Measurements from ENCODE around the gene GPR3. TPM values are rescaled to one million over a fixed set of nuclear protein-coding genes. Genes with fewer than 3 reads are reported as not detected.

Gene GPR3
- total RNA-seq, 4 donors from 2014 or later: 0.67 TPM; not detected in 3

DNA sequence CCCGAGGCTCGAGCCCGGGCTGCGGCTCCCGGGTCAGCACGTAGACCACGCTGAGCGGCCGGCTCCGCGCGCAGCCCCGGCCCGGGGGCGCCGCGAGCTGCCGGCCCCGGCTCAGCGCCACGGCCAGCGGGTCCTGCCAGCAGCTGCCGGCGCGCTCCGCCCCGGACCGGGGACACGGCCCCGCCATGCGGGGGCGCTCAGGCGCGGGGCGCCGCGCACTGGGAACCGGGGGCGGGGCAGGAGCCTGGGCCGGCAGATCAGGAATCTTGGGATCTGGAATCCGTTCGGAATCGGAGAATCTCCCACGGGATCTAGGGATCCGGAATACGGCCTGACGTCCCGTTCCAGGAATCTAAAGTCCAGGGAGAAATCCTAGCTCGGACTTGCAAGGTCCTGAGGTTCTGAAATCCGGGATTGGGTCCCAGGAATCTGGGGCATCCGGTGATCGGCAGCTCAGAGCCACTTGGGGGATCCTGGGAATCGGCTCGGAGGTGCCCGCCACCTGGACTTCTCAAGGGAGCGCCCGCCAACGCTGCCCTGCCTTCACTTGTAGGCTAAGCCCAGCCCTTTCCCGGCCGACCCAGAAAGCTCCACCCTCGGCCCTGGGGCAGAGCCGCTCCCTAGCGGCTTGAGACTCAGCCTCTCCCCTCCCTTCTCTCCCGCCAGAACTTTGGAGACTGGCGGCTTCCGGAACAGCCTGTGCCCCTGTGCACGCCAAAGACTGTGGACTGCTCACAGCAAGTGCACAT is 25.8 kb upstream of the GPR3 start, which contains the start of gene MAP3K6:
MAP3K6 (minus strand) TSS at position 551 of the 749 bp plus-strand sequence; CDS start at position 187, 364 bp downstream.
- peak; percentile 84 for ATAC-seq
- Histone ChIP-seq H3K4me3 (peak within 1 kb of the TSS; percentile 69 to 91), H3K27ac (peak within 1 kb of the TSS; percentile 94 to 99 (median 98)), H3K4me1 (peaks cover 9 to 57% (median 19%) of the 10 kb centered on the region in 3 donors), H3K36me3 (peaks cover 0 to 33% of the 10 kb centered on the region in 2 donors), H3K9me3 (no peaks in the 10 kb centered on the region), H3K27me3 (no peaks in the 10 kb centered on the region)
- 0% methylated on average over 4 of the region's 67 CpGs; no CpG with 5 or more reads in 1 of the 2 donors for WGBS, 2 donors (ENCODE audit: low coverage in 1 of 2)
- no peak for TF ChIP-seq EP300 (IDR thresholded peaks at IDR 0.05)
- peak; percentile 85 for TF ChIP-seq POLR2AphosphoS5 (IDR thresholded peaks at IDR 0.05)
- TF ChIP-seq POLR2A (IDR thresholded peaks at IDR 0.05): peak; percentile 82 to 87
- TF ChIP-seq, protein P1, sequence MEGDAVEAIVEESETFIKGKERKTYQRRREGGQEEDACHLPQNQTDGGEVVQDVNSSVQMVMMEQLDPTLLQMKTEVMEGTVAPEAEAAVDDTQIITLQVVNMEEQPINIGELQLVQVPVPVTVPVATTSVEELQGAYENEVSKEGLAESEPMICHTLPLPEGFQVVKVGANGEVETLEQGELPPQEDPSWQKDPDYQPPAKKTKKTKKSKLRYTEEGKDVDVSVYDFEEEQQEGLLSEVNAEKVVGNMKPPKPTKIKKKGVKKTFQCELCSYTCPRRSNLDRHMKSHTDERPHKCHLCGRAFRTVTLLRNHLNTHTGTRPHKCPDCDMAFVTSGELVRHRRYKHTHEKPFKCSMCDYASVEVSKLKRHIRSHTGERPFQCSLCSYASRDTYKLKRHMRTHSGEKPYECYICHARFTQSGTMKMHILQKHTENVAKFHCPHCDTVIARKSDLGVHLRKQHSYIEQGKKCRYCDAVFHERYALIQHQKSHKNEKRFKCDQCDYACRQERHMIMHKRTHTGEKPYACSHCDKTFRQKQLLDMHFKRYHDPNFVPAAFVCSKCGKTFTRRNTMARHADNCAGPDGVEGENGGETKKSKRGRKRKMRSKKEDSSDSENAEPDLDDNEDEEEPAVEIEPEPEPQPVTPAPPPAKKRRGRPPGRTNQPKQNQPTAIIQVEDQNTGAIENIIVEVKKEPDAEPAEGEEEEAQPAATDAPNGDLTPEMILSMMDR (IDR thresholded peaks at IDR 0.05): peak in 3 of 4 experiments; percentile 45 to 51 (median 47)

DNA sequence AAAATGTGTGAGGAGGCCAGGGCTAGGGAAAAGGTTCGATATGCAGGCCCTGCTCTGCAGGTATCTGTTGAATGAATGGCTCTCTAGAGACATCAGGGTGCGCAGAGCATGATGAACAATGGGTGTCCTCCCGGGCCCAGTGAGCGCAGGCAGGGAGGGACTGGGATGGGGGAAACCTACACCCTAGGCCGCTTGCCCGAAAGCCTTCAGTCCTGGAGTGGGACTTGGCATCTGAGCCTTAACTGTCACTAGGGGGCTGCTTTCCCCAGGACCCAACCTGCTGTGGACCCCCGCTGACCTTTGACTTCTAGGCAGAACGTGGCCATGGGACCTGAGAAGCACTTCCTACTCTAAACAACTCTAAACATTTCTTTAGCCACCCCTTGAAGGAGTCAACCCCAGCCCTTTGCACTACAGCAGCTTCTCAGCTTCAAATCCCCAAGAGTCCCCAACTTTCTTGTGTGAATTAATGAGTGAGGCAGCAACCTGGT is 25.2 kb upstream of the GPR3 start:
- Histone ChIP-seq H3K9me3 (no peaks in the 10 kb centered on the region), H3K4me3 (peak overlapping the region; percentile 69 to 91), H3K27ac (peak overlapping the region; percentile 94 to 99 (median 98)), H3K27me3 (no peaks in the 10 kb centered on the region), H3K36me3 (peaks cover 0 to 26% of the 10 kb centered on the region in 2 donors), H3K4me1 (peaks cover 9 to 57% (median 19%) of the 10 kb centered on the region in 3 donors)
- 20% methylated on average over 1 of the region's 8 CpGs; no CpG with 5 or more reads in 1 of the 2 donors for WGBS, 2 donors (ENCODE audit: low coverage in 1 of 2)
- TF ChIP-seq POLR2A (IDR thresholded peaks at IDR 0.05) (no peak), EP300 (IDR thresholded peaks at IDR 0.05) (no peak), POLR2AphosphoS5 (IDR thresholded peaks at IDR 0.05) (no peak)
- TF ChIP-seq, protein P1 (IDR thresholded peaks at IDR 0.05): no peak
- no peak for ATAC-seq

DNA sequence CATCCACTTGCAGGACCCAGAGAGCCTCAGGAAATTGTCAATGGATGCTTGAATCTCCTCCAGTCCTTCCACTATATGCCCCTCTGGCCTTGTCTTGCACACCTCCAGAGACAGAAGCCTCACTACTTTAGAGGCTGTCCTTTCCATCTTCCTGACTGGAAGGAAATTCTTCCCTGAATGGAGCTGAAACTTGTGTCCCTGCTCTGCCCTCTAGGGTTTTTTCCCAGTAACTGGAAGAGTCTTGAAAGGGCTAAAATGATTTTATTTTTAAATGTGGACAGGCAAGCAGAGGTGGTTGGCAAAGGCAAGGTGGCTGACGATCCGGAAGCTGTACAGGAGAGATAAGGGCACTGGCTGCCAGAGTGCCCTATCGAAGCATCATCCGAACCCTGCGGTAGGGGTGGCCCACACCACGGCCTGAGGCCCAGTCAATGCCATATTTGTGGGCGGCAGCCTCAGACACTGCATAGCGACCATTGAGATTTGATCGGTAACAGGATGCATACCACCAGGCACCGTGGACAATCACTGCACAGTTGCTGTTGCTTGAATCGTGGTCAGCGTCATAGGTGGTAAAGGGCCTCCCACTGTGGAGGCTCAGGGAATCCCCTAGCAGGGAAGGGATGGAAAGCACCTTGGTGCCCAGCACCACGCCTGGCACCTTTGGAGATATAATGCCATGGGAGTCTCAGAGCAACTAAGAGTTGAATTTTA is 23.4 kb upstream of the GPR3 start:
- Histone ChIP-seq H3K4me1 (peaks cover 9 to 54% (median 19%) of the 10 kb centered on the region in 3 donors), H3K27ac (peak overlapping the region in 1 of 4 donors; percentile 19), H3K9me3 (no peaks in the 10 kb centered on the region), H3K36me3 (peaks cover 0 to 8% of the 10 kb centered on the region in 2 donors), H3K4me3 (no peak overlapping the region), H3K27me3 (no peaks in the 10 kb centered on the region)
- TF ChIP-seq POLR2AphosphoS5 (IDR thresholded peaks at IDR 0.05): no peak
- TF ChIP-seq, protein P1 (IDR thresholded peaks at IDR 0.05): peak in 3 of 4 experiments; percentile 8 to 12 (median 9)
- TF ChIP-seq POLR2A (IDR thresholded peaks at IDR 0.05): no peak
- no peak for TF ChIP-seq EP300 (IDR thresholded peaks at IDR 0.05)
- WGBS, 2 donors (ENCODE audit: low coverage in 1 of 2): 70 to 96% methylated on average over 7 to 9 of the region's 13 CpGs
- no peak for ATAC-seq

DNA sequence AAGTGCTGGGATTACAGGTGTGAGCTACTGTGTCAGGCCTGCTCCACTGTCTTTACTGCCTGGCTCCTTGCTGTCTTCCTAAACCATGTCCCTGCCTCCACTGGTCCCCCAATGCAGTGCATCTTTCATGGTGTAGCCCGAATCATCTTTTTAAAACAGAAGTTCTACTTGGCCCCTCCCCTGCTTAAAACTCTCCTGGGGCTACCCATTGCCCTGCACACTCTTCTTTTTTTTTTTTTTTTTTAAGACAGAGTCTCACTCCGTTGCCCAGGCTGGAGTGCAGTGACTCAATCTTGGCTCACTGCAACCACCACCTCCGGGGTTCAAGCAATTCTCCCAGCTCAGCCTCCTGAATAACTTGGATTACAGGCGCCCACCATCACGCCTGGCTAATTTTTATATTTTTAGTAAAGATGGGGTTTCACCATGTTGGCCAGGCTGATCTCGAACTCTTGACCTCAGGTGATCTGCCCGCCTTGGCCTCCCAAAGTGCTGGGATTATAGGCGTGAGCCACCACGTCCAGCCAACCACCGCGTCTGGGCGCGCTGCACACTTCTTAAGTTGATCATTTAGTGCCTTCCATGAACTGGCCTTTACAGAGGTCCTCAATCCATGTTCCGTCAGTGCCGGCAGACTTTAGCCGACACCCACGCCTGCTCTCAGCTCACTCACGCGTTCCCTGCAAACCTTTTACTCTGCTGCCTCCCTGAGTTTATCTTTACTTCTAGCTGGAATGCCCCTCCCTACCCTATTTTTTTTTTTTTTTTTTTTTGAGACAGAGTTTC is 20.2 kb upstream of the GPR3 start:
- TF ChIP-seq, protein P1 (IDR thresholded peaks at IDR 0.05): no peak
- TF ChIP-seq EP300 (IDR thresholded peaks at IDR 0.05) (no peak), POLR2A (IDR thresholded peaks at IDR 0.05) (no peak), POLR2AphosphoS5 (IDR thresholded peaks at IDR 0.05) (no peak)
- Histone ChIP-seq H3K27me3 (no peaks in the 10 kb centered on the region), H3K4me1 (peaks cover 5 to 30% (median 7%) of the 10 kb centered on the region in 3 donors), H3K4me3 (no peak overlapping the region), H3K27ac (no peak overlapping the region), H3K36me3 (no peaks in the 10 kb centered on the region), H3K9me3 (no peaks in the 10 kb centered on the region)
- ATAC-seq: no peak
- 82% methylated on average over 15 of the region's 19 CpGs; no CpG with 5 or more reads in 1 of the 2 donors for WGBS, 2 donors (ENCODE audit: low coverage in 1 of 2)

All from gastroesophageal sphincter (tissue), 4 donors.